Measurements from ENCODE around the gene GJD4. TPM values are rescaled to one million over a fixed set of nuclear protein-coding genes. Genes with fewer than 3 reads are reported as not detected.

Gene GJD4
- total and polyA plus RNA-seq, 10 of the 15 experiments (the other 5 are each of a cell fraction or from before 2014, with no cell fraction given), result not detected

GRCh38 chr10:35569111-35569707, 35.9 kb upstream of the GJD4 start:
- CTCF ChIA-PET, result no interaction called here
- no peaks in the 10 kb centered on the region for H3K79me2 ChIP-seq (ENCODE audit: control insufficient read depth, insufficient read depth, low read length)
- H3K27me3 ChIP-seq (replicated peaks in 1 of 2; ENCODE audit: control insufficient read depth in 2 of 2, insufficient read depth in 2 of 2, low read length in 1 of 2), result no peaks in the 10 kb centered on the region
- no peak for ATAC-seq
- TF ChIP-seq GABPA (IDR thresholded peaks at IDR 0.05; ENCODE audit: low read depth) (no peak), GATAD2B (conservative IDR thresholded peaks at IDR 0.05; ENCODE audit: low read depth) (no peak), ZBTB11 (CRISPR knock-in tag; IDR thresholded peaks at IDR 0.05) (no peak), JUNB (IDR thresholded peaks at IDR 0.05) (no peak), ZNF592 (IDR thresholded peaks at IDR 0.05) (no peak), STAT3 (IDR thresholded peaks at IDR 0.05; ENCODE audit: low read depth, low read length) (no peak), STAT1 (conservative IDR thresholded peaks at IDR 0.05) (no peak), RELA (IDR thresholded peaks at IDR 0.05; ENCODE audit: borderline replicate concordance, partially characterized antibody) (no peak), TCF7 (IDR thresholded peaks at IDR 0.05; ENCODE audit: borderline replicate concordance) (no peak), SIX5 (IDR thresholded peaks at IDR 0.05; ENCODE audit: low read depth, low read length, severe bottlenecking) (no peak), SMARCA5 (IDR thresholded peaks at IDR 0.05) (no peak), CEBPB (IDR thresholded peaks at IDR 0.05; ENCODE audit: borderline replicate concordance in 1 of 2, low read depth in 2 of 2, low read length in 2 of 2) (no peak), KAT2A (conservative IDR thresholded peaks at IDR 0.05; ENCODE audit: control insufficient read depth, low read depth, low read length) (no peak), RB1 (IDR thresholded peaks at IDR 0.05; ENCODE audit: borderline replicate concordance) (no peak), BHLHE40 (IDR thresholded peaks at IDR 0.05; ENCODE audit: borderline replicate concordance in 1 of 2, low read depth in 2 of 2, low read length in 1 of 2) (no peak)
- intact Hi-C loops (cut with micrococcal nuclease; ENCODE audit: unreplicated experiment) (loop anchor here (10.0 kb wide), 1 partner anchor 444 kb away; the partner anchor contains the start of gene CREM), in situ Hi-C loops (cut with MboI) (loop anchor here (10.0 kb wide), 1 partner anchor 444 kb away; the partner anchor contains the start of gene CREM)
- no peaks in the 10 kb centered on the region for H3K9me3 ChIP-seq (replicated peaks; ENCODE audit: control insufficient read depth, insufficient read depth, low read length)
- H3K4me3 ChIP-seq, result no peak overlapping the region
- no peaks in the 10 kb centered on the region for H4K20me1 ChIP-seq (ENCODE audit: control insufficient read depth, insufficient read depth)
- no TSS peak for BruUV-seq (replicated peaks)
- POLR2A ChIA-PET, result no interaction called here
- H3K4me2 ChIP-seq (ENCODE audit: control insufficient read depth, insufficient read depth), result no peak overlapping the region
- no peak overlapping the region for H3K27ac ChIP-seq (ENCODE audit: control insufficient read depth, insufficient read depth)
- SMC1A ChIA-PET (ENCODE audit: uncharacterized antibody, unreplicated experiment), result no interaction called here
- H3K4me1 ChIP-seq (ENCODE audit: control insufficient read depth, insufficient read depth, low read length), result peaks cover 6% of the 10 kb centered on the region
- no peak for FAIRE-seq
- no peak overlapping the region for H3K9ac ChIP-seq (ENCODE audit: control insufficient read depth, insufficient read depth, low read length)
- RAD21 ChIA-PET (ENCODE audit: unreplicated experiment), result no interaction called here
- WGBS (ENCODE audit: insufficient coverage, insufficient replicate concordance, low lambda C conversion rate, missing lambda C conversion rate), result 82% methylated on average over 19 of the region's 19 CpGs
- no peak for DNase-seq (ENCODE audit: low read depth, low spot score)
- H3K36me3 ChIP-seq (ENCODE audit: control insufficient read depth in 2 of 2, insufficient read depth in 2 of 2, low read length in 1 of 2), result peaks cover 3 to 13% of the 10 kb centered on the region in 2 experiments
- no peak overlapping the region for H2AFZ ChIP-seq (ENCODE audit: control insufficient read depth, low read depth, low read length)
